Skeletal muscle tissue (tissue), 4 donors: ENCODE data around the gene STK16. TPM values are rescaled to one million over a fixed set of nuclear protein-coding genes. Genes with fewer than 3 reads are reported as not detected.

Experiments
- H3K27ac ChIP-seq: one replicate; pipeline ENCODE4 v1.7.0; 2013; ENCODE audit warnings: mild to moderate bottlenecking, low read depth, low read length, inconsistent platforms
- H3K27me3 ChIP-seq, 3 donors: one replicate each; pipeline ENCODE4 v1.7.0; 2013; ENCODE audit warnings: low read length in 3 of 3; ENCODE audit not compliant: control insufficient read depth in 3 of 3, insufficient read depth in 3 of 3
- H3K36me3 ChIP-seq, 3 donors: one replicate each; pipeline ENCODE4 v1.7.0; 2013; ENCODE audit warnings: low read length in 3 of 3; ENCODE audit not compliant: control insufficient read depth in 3 of 3, insufficient read depth in 3 of 3
- H3K4me1 ChIP-seq, 3 donors: one replicate each; pipeline ENCODE4 v1.7.0; 2013; ENCODE audit warnings: low read length in 3 of 3, mild to moderate bottlenecking in 3 of 3; ENCODE audit not compliant: control insufficient read depth in 3 of 3, insufficient read depth in 3 of 3
- H3K4me3 ChIP-seq, 3 donors: one replicate each; pipeline ENCODE4 v1.7.0; 2013; ENCODE audit warnings: low read length in 3 of 3
- H3K9ac ChIP-seq, 3 donors: one replicate each; pipeline ENCODE4 v1.7.0; 2013; ENCODE audit warnings: low read length in 3 of 3, mild to moderate bottlenecking in 3 of 3, moderate library complexity in 2 of 3, low read depth in 1 of 3
- H3K9me3 ChIP-seq, 3 donors: one replicate each; pipeline ENCODE4 v1.7.0; 2013; ENCODE audit warnings: low read length in 3 of 3; ENCODE audit not compliant: control insufficient read depth in 3 of 3
- total RNA-seq: library from RNA; depleted of rRNA; stranded (reverse); fragments of >200 nt; gene quantifications from one replicate; pipeline ENCODE4 v1.2.3, GENCODE V29; 2014
- donor health status: Osteomylitis.

The STK16 gene
- total RNA-seq, 1 donor from 2014 or later, result 6.3 TPM

- Histone ChIP-seq H3K27me3 (no peaks in the 10 kb centered on the region), H3K9ac (peak overlapping the region; percentile 80 to 90 (median 86)), H3K4me3 (peak overlapping the region; percentile 36 to 77 (median 71)), H3K9me3 (no peaks in the 10 kb centered on the region), H3K4me1 (peaks cover 38 to 56% (median 40%) of the 10 kb centered on the region in 3 donors), H3K36me3 (peaks cover 33 to 35% (median 33%) of the 10 kb centered on the region in 3 donors), H3K27ac (peak overlapping the region; percentile 90)
Measured at GRCh38 chr2:219278655-219279150, 33.4 kb downstream of the STK16 start.

GRCh38 chr2:219279151-219279915, 34.1 kb downstream of the STK16 start, which contains the start of gene DNAJB2:
DNAJB2 (plus strand) TSS chr2:219279366; CDS start chr2:219279834, 468 bp downstream.
- H3K4me3 ChIP-seq, result peak within 1 kb of the TSS; percentile 87 to 92 (median 88)
- peak within 1 kb of the TSS; percentile 90 for H3K27ac ChIP-seq
- peaks cover 33 to 49% (median 35%) of the 10 kb centered on the region in 3 donors for H3K4me1 ChIP-seq
- H3K27me3 ChIP-seq, result no peaks in the 10 kb centered on the region
- H3K9me3 ChIP-seq, result no peaks in the 10 kb centered on the region
- H3K36me3 ChIP-seq, result peaks cover 39 to 40% (median 39%) of the 10 kb centered on the region in 3 donors
- H3K9ac ChIP-seq, result peak within 1 kb of the TSS; percentile 90 to 94 (median 91)

GRCh38 chr2:219279916-219280516, 34.7 kb downstream of the STK16 start:
- Histone ChIP-seq H3K4me1 (peaks cover 29 to 44% (median 30%) of the 10 kb centered on the region in 3 donors), H3K27ac (peak overlapping the region; percentile 90)

GRCh38 chr2:219280651-219281050, 35.4 kb downstream of the STK16 start:
- Histone ChIP-seq H3K9ac (peak overlapping the region in 1 of 3 donors; percentile 94), H3K4me3 (peak overlapping the region in 2 of 3 donors; percentile 88 to 92), H3K9me3 (no peaks in the 10 kb centered on the region), H3K27ac (no peak overlapping the region), H3K27me3 (no peaks in the 10 kb centered on the region), H3K36me3 (peaks cover 52 to 53% (median 53%) of the 10 kb centered on the region in 3 donors), H3K4me1 (peaks cover 30 to 45% (median 31%) of the 10 kb centered on the region in 3 donors)

More at GRCh38 chr2:219279916-219280516, 34.7 kb downstream of the STK16 start:
- Histone ChIP-seq H3K36me3 (peaks cover 46 to 47% (median 46%) of the 10 kb centered on the region in 3 donors), H3K9me3 (no peaks in the 10 kb centered on the region), H3K9ac (peak overlapping the region; percentile 90 to 94 (median 91)), H3K27me3 (no peaks in the 10 kb centered on the region), H3K4me3 (peak overlapping the region; percentile 87 to 92 (median 88))

GRCh38 chr2:219281588-219281987, 36.3 kb downstream of the STK16 start:
- Histone ChIP-seq H3K9me3 (no peaks in the 10 kb centered on the region), H3K4me3 (no peak overlapping the region), H3K9ac (peak overlapping the region in 1 of 3 donors; percentile 12), H3K36me3 (peaks cover 54 to 59% (median 58%) of the 10 kb centered on the region in 3 donors), H3K27me3 (no peaks in the 10 kb centered on the region), H3K4me1 (peaks cover 32 to 52% (median 36%) of the 10 kb centered on the region in 3 donors), H3K27ac (no peak overlapping the region)

GRCh38 chr2:219282375-219282774, 37.1 kb downstream of the STK16 start:
- no peak overlapping the region for H3K9ac ChIP-seq
- H3K9me3 ChIP-seq, result no peaks in the 10 kb centered on the region
- H3K27me3 ChIP-seq, result no peaks in the 10 kb centered on the region
- peaks cover 32 to 55% (median 35%) of the 10 kb centered on the region in 3 donors for H3K4me1 ChIP-seq
- H3K27ac ChIP-seq, result no peak overlapping the region
- no peak overlapping the region for H3K4me3 ChIP-seq
- H3K36me3 ChIP-seq, result peaks cover 54 to 59% (median 58%) of the 10 kb centered on the region in 3 donors

- Histone ChIP-seq H3K36me3 (peaks cover 54 to 59% (median 58%) of the 10 kb centered on the region in 3 donors), H3K9ac (no peak overlapping the region), H3K27ac (no peak overlapping the region), H3K4me1 (peaks cover 25 to 48% (median 28%) of the 10 kb centered on the region in 3 donors), H3K4me3 (no peak overlapping the region), H3K27me3 (no peaks in the 10 kb centered on the region), H3K9me3 (no peaks in the 10 kb centered on the region)
Measured at GRCh38 chr2:219282943-219283581, 37.8 kb downstream of the STK16 start.

- Histone ChIP-seq H3K27ac (no peak overlapping the region), H3K27me3 (no peaks in the 10 kb centered on the region), H3K9ac (no peak overlapping the region), H3K36me3 (peaks cover 52 to 59% (median 58%) of the 10 kb centered on the region in 3 donors), H3K4me3 (no peak overlapping the region), H3K4me1 (peaks cover 14 to 37% (median 18%) of the 10 kb centered on the region in 3 donors), H3K9me3 (no peaks in the 10 kb centered on the region)
Measured at GRCh38 chr2:219284501-219285372, 39.5 kb downstream of the STK16 start.

GRCh38 chr2:219285373-219285735, 40.1 kb downstream of the STK16 start:
- no peak overlapping the region for H3K9ac ChIP-seq
- H3K4me1 ChIP-seq, result peaks cover 8 to 30% (median 14%) of the 10 kb centered on the region in 3 donors
- H3K27ac ChIP-seq, result no peak overlapping the region
- peaks cover 50 to 58% (median 57%) of the 10 kb centered on the region in 3 donors for H3K36me3 ChIP-seq
- H3K4me3 ChIP-seq, result no peak overlapping the region
- H3K27me3 ChIP-seq, result no peaks in the 10 kb centered on the region
- no peaks in the 10 kb centered on the region for H3K9me3 ChIP-seq
